Cerebellar cortex (tissue), 1 donor: ENCODE data around the gene PIEZO2.
A peak's percentile ranks its signal among the peaks of the same experiment; 100 is the strongest.

Experiments
- DNase-seq: peaks from one replicate; pipeline ENCODE4 v3.0.0-alpha.2; 2015; ENCODE audit warnings: low spot score

The PIEZO2 gene

GRCh38 chr18:10787293-10787901 lies 362.0 kb downstream of the PIEZO2 start:
- peak; percentile 28 for DNase-seq

GRCh38 chr18:10785798-10786197 lies 363.6 kb downstream of the PIEZO2 start:
- no peak for DNase-seq

GRCh38 chr18:10784596-10785202 lies 364.7 kb downstream of the PIEZO2 start:
- DNase-seq, result no peak

GRCh38 chr18:10783941-10784340 lies 365.4 kb downstream of the PIEZO2 start:
- DNase-seq, result no peak

- DNase-seq, result no peak
Measured at GRCh38 chr18:10776493-10776892, 372.9 kb downstream of the PIEZO2 start.

GRCh38 chr18:10775026-10775425 lies 374.3 kb downstream of the PIEZO2 start:
- no peak for DNase-seq

GRCh38 chr18:10771053-10771709 lies 378.2 kb downstream of the PIEZO2 start:
- DNase-seq, result no peak

- no peak for DNase-seq
Measured at GRCh38 chr18:10770264-10770663, 379.1 kb downstream of the PIEZO2 start.

- DNase-seq, result no peak
Measured at GRCh38 chr18:10768221-10768620, 381.1 kb downstream of the PIEZO2 start.

- DNase-seq, result no peak
Measured at GRCh38 chr18:10767658-10768057, 381.7 kb downstream of the PIEZO2 start.

GRCh38 chr18:10760986-10761385 lies 388.4 kb downstream of the PIEZO2 start:
- no peak for DNase-seq

- DNase-seq, result no peak
Measured at GRCh38 chr18:10759241-10759640, 390.1 kb downstream of the PIEZO2 start.

GRCh38 chr18:10757946-10758345 lies 391.4 kb downstream of the PIEZO2 start:
- no peak for DNase-seq

GRCh38 chr18:10757349-10757748 lies 392.0 kb downstream of the PIEZO2 start:
- DNase-seq, result no peak

- DNase-seq, result no peak
Measured at GRCh38 chr18:10755855-10756254, 393.5 kb downstream of the PIEZO2 start.

GRCh38 chr18:10754128-10754527 lies 395.2 kb downstream of the PIEZO2 start:
- no peak for DNase-seq

GRCh38 chr18:10752382-10752781 lies 397.0 kb downstream of the PIEZO2 start:
- DNase-seq, result no peak

- DNase-seq, result no peak
Measured at GRCh38 chr18:10751653-10752052, 397.7 kb downstream of the PIEZO2 start.

- no peak for DNase-seq
Measured at GRCh38 chr18:10750191-10751035, 399.0 kb downstream of the PIEZO2 start.

GRCh38 chr18:10748641-10749040 lies 400.7 kb downstream of the PIEZO2 start:
- DNase-seq, result no peak

- DNase-seq, result no peak
Measured at GRCh38 chr18:10745971-10746370, 403.4 kb downstream of the PIEZO2 start.

GRCh38 chr18:10745219-10745618 lies 404.1 kb downstream of the PIEZO2 start:
- DNase-seq, result no peak

GRCh38 chr18:10743766-10744165 lies 405.6 kb downstream of the PIEZO2 start:
- no peak for DNase-seq
